Mammary epithelial cell (primary cell): ENCODE results near the gene CHRNE.
"Not testable (repeated sequence)": the region's sequence is repeated elsewhere in the genome, so short reads cannot be mapped to it uniquely, and the experiment has no call there.

Source experiments
- CTCF ChIP-seq, 2 donors: IDR thresholded peaks in 1 of 2; conservative IDR thresholded peaks in 1 of 2; 2 replicates each; pipeline ENCODE4 v1.5.1; 2011 to 2012; ENCODE audit warnings: inconsistent platforms in 2 of 2, low read length in 2 of 2, mild to moderate bottlenecking in 2 of 2, control low read depth in 1 of 2, low read depth in 1 of 2; ENCODE audit not compliant: insufficient read depth in 1 of 2; ENCODE audit errors: extremely low read depth in 1 of 2
- EZH2 ChIP-seq: IDR thresholded peaks from 2 replicates; pipeline ENCODE4 v1.6.1; 2012; ENCODE audit warnings: low read length, inconsistent platforms, borderline replicate concordance

- TF ChIP-seq EZH2; CTCF (conservative IDR thresholded peaks at IDR 0.05 in 1 of 2, IDR thresholded peaks at IDR 0.05 in 1 of 2; ENCODE audit: extremely low read depth in 1 of 2, insufficient read depth in 1 of 2, low read depth in 1 of 2, low read length in 2 of 2): not testable (repeated sequence)
Measured at GRCh38 chr17:4926577-4927335, 23.9 kb upstream of the CHRNE start.
